GM18951 (cell line): Measurements from ENCODE around the gene JPH2.
"Not testable (repeated sequence)": the region's sequence is repeated elsewhere in the genome, so short reads cannot be mapped to it uniquely, and the experiment has no call there.

Experiments
- POLR2A ChIP-seq: IDR thresholded peaks from 4 replicates; pipeline ENCODE4 v1.6.1; 2011; ENCODE audit warnings: mild to moderate bottlenecking; ENCODE audit not compliant: insufficient read length, insufficient read depth; ENCODE audit errors: extremely low read depth
- in situ Hi-C: fragments of 300-500 bp; cut with MboI; formaldehyde crosslinking; loops from one replicate; pipeline ENCODE4 v1.12.0; 2022; ENCODE audit warnings: low sequenced_read_pairs, mixed read lengths, inconsistent platforms; ENCODE audit not compliant: unreplicated experiment

Gene JPH2

DNA sequence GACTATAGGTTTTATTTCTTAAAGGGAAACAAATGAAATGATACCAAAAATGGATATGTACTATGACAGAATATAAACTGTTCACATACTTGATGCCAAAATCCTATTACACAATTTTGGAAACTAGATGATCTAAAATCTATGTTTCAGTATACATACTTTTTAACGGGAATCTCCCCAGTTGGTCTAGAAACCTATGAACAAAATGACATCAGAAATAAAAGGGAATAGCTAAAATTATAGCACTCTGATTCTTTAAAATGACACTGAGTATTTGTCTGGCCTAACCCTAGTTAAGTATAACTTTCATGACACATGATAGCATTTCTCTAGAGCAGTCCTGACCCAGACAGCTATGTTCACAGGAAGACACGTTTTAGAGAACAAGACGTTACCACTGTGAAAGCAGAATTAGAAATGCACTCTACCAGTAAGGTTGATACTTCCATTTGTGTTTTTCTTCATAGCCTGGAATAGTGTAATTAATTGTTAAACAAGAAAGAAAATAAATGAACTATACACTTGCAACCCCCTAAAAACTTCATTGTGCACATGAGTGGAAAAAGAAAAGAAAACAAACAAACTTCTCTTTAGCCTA lies 20.2 kb upstream of the JPH2 start:
- TF ChIP-seq POLR2A, result no peak
- in situ Hi-C loops, result no loop called here

DNA sequence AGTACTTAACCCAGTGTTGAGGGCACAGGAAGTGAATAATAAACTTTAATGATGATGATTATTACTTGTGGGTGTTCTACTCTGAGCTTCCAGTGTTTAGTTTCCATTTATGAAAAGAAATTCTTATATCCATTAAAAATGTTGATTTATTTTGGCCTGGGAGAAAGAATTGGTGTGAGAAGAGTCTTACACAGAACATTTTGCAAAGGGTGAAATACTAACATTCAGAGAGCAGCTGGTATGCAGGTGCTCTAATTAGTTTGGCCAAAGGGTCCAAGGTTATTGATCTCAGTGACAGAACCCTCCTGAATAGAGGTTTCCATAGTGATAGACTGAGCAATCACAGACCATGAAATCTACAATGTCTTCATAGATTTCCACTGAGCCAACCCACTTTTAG lies 19.1 kb upstream of the JPH2 start:
- TF ChIP-seq POLR2A, result no peak
- in situ Hi-C loops, result no loop called here

- TF ChIP-seq POLR2A, result no peak
- in situ Hi-C loops, result no loop called here
Measured at GRCh38 chr20:44204832-44205215, 17.8 kb upstream of the JPH2 start.

DNA sequence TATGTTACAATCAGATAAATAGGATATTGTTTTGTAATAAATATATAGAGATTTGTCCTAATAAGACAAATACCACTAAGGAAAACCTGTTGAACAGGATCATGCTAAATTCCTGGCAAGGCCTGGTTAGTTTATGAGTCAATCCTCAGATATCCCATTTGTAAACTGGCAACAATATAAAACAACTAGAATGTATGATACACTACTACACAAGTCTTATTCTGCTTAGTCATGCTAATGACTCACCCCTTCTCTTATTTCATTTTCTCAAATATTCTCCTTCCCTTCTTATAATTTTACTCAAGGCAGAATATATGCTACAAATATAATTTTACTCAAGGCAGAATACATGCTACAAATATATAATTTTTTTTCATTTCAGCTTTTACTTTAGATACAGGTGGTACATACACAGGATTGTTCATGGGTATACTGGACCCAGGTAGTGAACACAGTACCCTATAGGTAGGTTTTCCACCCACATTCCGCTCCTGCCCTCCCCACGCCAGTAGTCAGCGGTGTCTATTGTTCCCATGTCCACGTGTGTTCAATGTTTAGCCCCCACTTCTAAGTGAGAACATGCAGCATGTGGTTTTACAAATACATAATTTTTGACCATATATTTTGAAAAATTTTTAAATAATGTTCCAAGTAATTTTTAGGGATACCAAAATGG lies 17.3 kb upstream of the JPH2 start:
- TF ChIP-seq POLR2A, result no peak
- in situ Hi-C loops, result no loop called here

DNA sequence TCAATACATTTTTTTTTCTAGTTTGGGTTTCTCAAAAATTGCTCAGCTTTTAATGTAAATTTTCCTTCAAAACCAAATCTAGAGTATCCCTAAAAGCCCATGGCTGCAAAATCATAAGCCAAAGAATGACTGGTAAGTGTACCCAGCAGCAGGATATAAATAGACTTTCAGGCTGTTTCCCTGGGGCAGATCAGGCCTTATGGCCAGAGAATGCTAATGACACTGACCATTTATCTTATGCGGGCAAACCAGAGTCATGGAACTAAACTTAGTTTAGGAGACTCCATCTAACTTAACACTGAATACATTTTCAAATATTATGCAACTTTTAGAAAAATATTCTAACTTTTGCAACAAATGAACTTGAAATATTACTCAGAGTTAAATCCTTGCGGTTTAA lies 16.2 kb upstream of the JPH2 start:
- in situ Hi-C loops, result no loop called here
- no peak for TF ChIP-seq POLR2A

- no peak for TF ChIP-seq POLR2A
- in situ Hi-C loops, result no loop called here
Measured at GRCh38 chr20:44200983-44201382, 14.0 kb upstream of the JPH2 start.

DNA sequence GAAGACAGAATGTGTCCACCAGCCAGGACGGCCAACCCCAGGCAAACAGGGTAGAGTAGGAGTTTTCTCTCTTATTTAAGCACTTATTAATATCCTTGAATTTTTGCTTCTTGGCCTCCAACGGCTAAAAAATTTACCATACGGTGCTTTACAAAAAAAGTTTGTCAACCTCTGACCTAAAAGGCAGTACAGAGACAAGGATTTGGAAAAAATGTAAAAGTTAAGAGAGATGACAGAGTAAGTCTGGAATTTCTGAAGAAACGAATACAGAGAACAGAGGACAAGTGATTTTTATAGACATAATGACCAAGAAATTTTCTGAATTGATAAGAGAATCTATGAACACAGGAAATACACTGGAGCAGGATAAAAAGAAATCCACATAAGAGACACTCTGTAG lies 13.4 kb upstream of the JPH2 start:
- no peak for TF ChIP-seq POLR2A
- in situ Hi-C loops, result no loop called here

- in situ Hi-C loops, result no loop called here
- TF ChIP-seq POLR2A, result no peak
Measured at GRCh38 chr20:44199877-44200276, 12.9 kb upstream of the JPH2 start.

GRCh38 chr20:44198872-44199271 lies 11.9 kb upstream of the JPH2 start:
- in situ Hi-C loops, result no loop called here
- no peak for TF ChIP-seq POLR2A

DNA sequence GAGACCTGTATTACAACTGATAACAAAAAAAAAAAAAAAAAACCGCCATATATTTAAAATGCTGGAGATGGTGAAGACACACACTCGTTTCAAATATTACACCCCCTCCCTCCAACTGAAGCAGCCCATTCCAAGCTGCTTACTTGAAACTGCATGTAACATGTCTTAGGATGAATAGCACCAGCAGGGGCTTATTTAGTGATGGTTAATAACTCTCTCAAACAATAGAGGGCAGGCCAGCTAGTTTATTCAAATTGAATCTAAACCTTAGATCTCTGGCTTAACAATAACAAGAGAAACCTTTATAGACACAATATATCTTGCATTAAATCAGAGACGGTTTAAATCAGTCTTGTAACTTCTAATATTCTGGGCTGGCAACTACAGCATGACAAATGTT lies 9.3 kb upstream of the JPH2 start:
- TF ChIP-seq POLR2A, result no peak
- in situ Hi-C loops, result no loop called here

DNA sequence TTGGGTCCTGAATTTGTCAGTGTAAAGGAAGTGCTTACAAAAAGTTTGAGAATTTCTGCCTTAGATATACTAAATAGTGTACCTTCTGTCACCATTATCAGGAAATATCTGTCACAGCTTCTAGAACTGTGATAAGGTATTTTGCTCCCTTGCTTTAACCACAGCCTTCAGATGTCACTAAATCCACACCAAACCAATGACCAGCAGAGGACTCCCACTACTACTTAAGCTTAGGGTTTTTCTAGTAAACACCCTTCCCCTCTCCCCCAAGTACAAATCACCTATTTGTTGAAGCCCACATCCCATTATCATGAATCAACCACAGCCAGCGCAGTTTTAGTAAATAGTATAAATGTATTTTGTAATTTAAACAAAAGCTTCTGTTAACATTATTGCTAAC lies 8.6 kb upstream of the JPH2 start:
- TF ChIP-seq POLR2A, result no peak
- in situ Hi-C loops, result no loop called here

GRCh38 chr20:44193801-44194200 lies 6.8 kb upstream of the JPH2 start:
- in situ Hi-C loops, result no loop called here

DNA sequence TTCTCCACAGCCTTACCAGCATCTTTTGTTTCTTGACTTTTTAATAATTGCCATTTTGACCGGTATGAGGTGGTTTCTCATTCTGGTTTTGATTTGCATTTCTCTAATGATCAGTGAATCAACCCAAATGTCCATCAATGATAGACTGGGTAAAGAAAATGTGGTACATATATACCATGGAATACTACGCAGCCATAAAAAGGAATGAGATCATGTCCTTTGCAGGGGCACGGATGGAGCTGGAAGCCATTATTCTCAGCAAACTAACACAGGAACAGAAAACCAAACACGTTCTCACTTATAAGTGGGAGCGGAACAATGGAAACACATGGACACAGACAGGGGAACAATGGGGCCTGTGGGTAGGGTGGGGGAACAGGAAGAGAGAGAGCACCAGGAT lies 4.7 kb upstream of the JPH2 start:
- in situ Hi-C loops, result not testable (repeated sequence)

More at GRCh38 chr20:44193801-44194200, 6.8 kb upstream of the JPH2 start:
- TF ChIP-seq POLR2A, result no peak

- in situ Hi-C loops, result not testable (repeated sequence)
Measured at GRCh38 chr20:44190197-44190852, 3.3 kb upstream of the JPH2 start.

GRCh38 chr20:44188752-44189151 lies 1.8 kb upstream of the JPH2 start:
- in situ Hi-C loops, result loop anchor here (5.0 kb wide), 1 partner anchor 76 kb away; no protein-coding TSS in a partner anchor

More at GRCh38 chr20:44188752-44189151, 1.8 kb upstream of the JPH2 start:
- no peak for TF ChIP-seq POLR2A
